Duodenal mucosa (tissue), 2 donors: ENCODE measurements around the gene FYB2.

ENCODE experiments used
- H3K27ac ChIP-seq: one replicate; pipeline ENCODE4 v1.7.0; 2013; ENCODE audit warnings: low read depth, low read length
- H3K27me3 ChIP-seq, 2 donors: one replicate each; pipeline ENCODE4 v1.7.0; 2013; ENCODE audit warnings: low read length in 2 of 2, control low read depth in 1 of 2; ENCODE audit not compliant: insufficient read depth in 2 of 2, control insufficient read depth in 1 of 2
- H3K36me3 ChIP-seq, 2 donors: one replicate each; pipeline ENCODE4 v1.7.0; 2013; ENCODE audit warnings: low read length in 2 of 2, control low read depth in 1 of 2; ENCODE audit not compliant: insufficient read depth in 2 of 2, control insufficient read depth in 1 of 2
- H3K4me1 ChIP-seq, 2 donors: one replicate each; pipeline ENCODE4 v1.7.0; 2013; ENCODE audit warnings: low read length in 2 of 2, control low read depth in 1 of 2; ENCODE audit not compliant: insufficient read depth in 2 of 2, control insufficient read depth in 1 of 2
- H3K4me3 ChIP-seq, 2 donors: one replicate each; pipeline ENCODE4 v1.7.0; 2013; ENCODE audit warnings: low read length in 2 of 2, low read depth in 1 of 2
- H3K9ac ChIP-seq, 2 donors: one replicate each; pipeline ENCODE4 v1.7.0; 2013; ENCODE audit warnings: low read length in 2 of 2, low read depth in 1 of 2
- H3K9me3 ChIP-seq, 2 donors: one replicate each; pipeline ENCODE4 v1.7.0; 2013; ENCODE audit warnings: low read length in 2 of 2, control low read depth in 1 of 2; ENCODE audit not compliant: control insufficient read depth in 1 of 2

Gene FYB2

GRCh38 chr1:56745231-56745630 lies 74.0 kb downstream of the FYB2 start:
- H3K36me3 ChIP-seq, result no peaks in the 10 kb centered on the region

GRCh38 chr1:56728964-56729363 lies 90.2 kb downstream of the FYB2 start:
- no peaks in the 10 kb centered on the region for H3K9me3 ChIP-seq
- H3K36me3 ChIP-seq, result no peaks in the 10 kb centered on the region
- no peaks in the 10 kb centered on the region for H3K4me1 ChIP-seq
- no peak overlapping the region for H3K27ac ChIP-seq
- no peak overlapping the region for H3K9ac ChIP-seq
- peaks cover 9 to 10% of the 10 kb centered on the region in 2 donors for H3K27me3 ChIP-seq
- no peak overlapping the region for H3K4me3 ChIP-seq

More at GRCh38 chr1:56745231-56745630, 74.0 kb downstream of the FYB2 start:
- Histone ChIP-seq H3K4me1 (no peaks in the 10 kb centered on the region), H3K27ac (no peak overlapping the region), H3K4me3 (no peak overlapping the region), H3K9ac (no peak overlapping the region), H3K27me3 (peaks cover 9 to 14% of the 10 kb centered on the region in 2 donors), H3K9me3 (no peaks in the 10 kb centered on the region)

DNA sequence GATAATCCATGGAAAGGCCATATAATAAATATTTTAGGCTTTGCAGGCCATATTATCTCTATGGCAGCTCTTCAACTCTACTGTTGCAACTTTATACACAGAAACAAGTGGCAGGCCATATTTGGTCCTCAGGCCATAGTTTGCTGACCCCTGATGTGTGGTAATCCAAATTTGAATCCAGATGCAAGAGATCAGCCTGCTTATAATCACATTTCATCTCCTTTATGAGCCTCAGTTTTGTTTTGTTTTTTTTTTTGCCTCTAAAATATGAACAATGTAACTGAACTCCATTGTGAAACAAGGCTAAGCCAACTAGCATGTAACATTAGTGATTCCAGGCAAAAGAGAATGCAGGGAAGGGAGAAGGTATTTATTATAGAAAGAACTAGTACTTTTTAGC lies 92.5 kb downstream of the FYB2 start:
- H3K9ac ChIP-seq, result no peak overlapping the region

DNA sequence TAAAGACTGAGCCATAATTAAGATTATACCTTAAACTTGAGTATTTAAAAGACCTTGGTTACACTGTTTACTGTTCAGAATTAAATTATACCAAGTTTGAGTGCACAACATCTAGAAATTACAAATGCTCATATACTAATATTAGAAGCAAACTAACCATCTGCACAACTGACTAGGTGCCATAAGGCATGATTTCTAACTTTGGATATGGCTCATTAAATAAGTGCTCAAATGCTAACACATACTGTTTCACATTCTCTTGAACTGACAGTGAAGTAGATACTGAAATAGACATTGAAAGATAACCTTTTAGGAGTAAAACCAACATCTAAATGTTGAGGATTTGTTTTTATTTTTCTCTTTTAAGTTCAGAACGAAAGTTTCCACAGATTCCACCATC lies 100.0 kb downstream of the FYB2 start:
- Histone ChIP-seq H3K9me3 (no peaks in the 10 kb centered on the region), H3K4me1 (no peaks in the 10 kb centered on the region), H3K9ac (no peak overlapping the region)

More for the DNA sequence above, 92.5 kb downstream of the FYB2 start:
- H3K36me3 ChIP-seq, result no peaks in the 10 kb centered on the region
- H3K4me1 ChIP-seq, result no peaks in the 10 kb centered on the region
- H3K4me3 ChIP-seq, result no peak overlapping the region
- peaks cover 7 to 9% of the 10 kb centered on the region in 2 donors for H3K27me3 ChIP-seq
- H3K27ac ChIP-seq, result no peak overlapping the region
- H3K9me3 ChIP-seq, result no peaks in the 10 kb centered on the region

GRCh38 chr1:56715156-56715555 lies 104.0 kb downstream of the FYB2 start:
- peaks cover 0 to under 1% of the 10 kb centered on the region in 2 donors for H3K27me3 ChIP-seq

More for the DNA sequence above, 100.0 kb downstream of the FYB2 start:
- H3K4me3 ChIP-seq, result no peak overlapping the region
- H3K36me3 ChIP-seq, result no peaks in the 10 kb centered on the region
- no peak overlapping the region for H3K27ac ChIP-seq
- H3K27me3 ChIP-seq, result no peaks in the 10 kb centered on the region

DNA sequence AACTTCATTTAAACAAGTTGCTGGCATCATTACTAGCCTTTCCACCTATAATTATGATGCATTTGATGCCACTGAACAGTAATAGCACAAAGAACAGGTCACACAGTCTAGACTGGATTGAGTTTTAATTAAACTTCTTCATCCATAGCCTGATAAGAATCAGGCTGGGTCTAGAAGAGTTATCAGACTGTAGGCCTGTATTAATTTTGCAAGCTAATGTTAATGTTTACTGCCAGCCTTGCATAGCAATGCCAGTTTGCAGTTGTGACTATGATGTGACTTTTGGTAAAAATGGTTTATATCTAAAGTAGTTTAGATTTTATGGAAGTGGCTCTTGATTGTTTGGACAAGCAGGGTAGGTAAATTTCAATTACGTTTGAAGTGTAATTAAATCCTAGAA lies 106.1 kb downstream of the FYB2 start:
- H3K36me3 ChIP-seq, result no peaks in the 10 kb centered on the region
- no peaks in the 10 kb centered on the region for H3K9me3 ChIP-seq
- H3K9ac ChIP-seq, result no peak overlapping the region
- no peak overlapping the region for H3K4me3 ChIP-seq
- H3K27me3 ChIP-seq, result peaks cover 0 to 4% of the 10 kb centered on the region in 2 donors
- H3K4me1 ChIP-seq, result no peaks in the 10 kb centered on the region
- no peak overlapping the region for H3K27ac ChIP-seq

More at GRCh38 chr1:56715156-56715555, 104.0 kb downstream of the FYB2 start:
- Histone ChIP-seq H3K9ac (no peak overlapping the region), H3K9me3 (no peaks in the 10 kb centered on the region), H3K4me1 (no peaks in the 10 kb centered on the region), H3K4me3 (no peak overlapping the region), H3K27ac (no peak overlapping the region), H3K36me3 (no peaks in the 10 kb centered on the region)

- Histone ChIP-seq H3K4me3 (no peak overlapping the region), H3K9me3 (no peaks in the 10 kb centered on the region), H3K9ac (no peak overlapping the region)
Observed at GRCh38 chr1:56712150-56712549, 107.1 kb downstream of the FYB2 start.

GRCh38 chr1:56710646-56711045 lies 108.6 kb downstream of the FYB2 start:
- Histone ChIP-seq H3K36me3 (no peaks in the 10 kb centered on the region), H3K4me3 (no peak overlapping the region), H3K27me3 (peaks cover 0 to 4% of the 10 kb centered on the region in 2 donors), H3K4me1 (no peaks in the 10 kb centered on the region), H3K27ac (no peak overlapping the region), H3K9ac (no peak overlapping the region), H3K9me3 (no peaks in the 10 kb centered on the region)

More at GRCh38 chr1:56712150-56712549, 107.1 kb downstream of the FYB2 start:
- H3K27ac ChIP-seq, result no peak overlapping the region
- no peaks in the 10 kb centered on the region for H3K36me3 ChIP-seq
- peaks cover 0 to 4% of the 10 kb centered on the region in 2 donors for H3K27me3 ChIP-seq
- H3K4me1 ChIP-seq, result no peaks in the 10 kb centered on the region

DNA sequence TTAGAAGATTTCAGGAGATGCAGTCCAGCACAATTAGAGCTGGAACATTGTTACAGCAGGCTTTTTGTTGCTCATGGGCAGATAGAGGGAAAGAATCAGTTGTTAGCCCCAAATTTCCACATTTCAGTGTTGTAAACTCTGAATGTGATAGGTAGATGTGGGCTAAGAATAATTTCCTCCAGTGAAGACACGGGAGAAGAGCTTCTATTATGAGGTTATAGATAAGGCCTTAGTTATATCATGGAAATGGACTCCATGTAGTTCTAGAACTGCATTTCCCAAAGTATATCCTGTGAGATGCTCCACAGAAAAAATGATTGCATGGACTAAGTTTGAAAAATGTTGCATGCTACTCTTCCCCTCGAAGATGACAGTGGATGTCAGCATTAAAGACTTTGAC lies 109.2 kb downstream of the FYB2 start:
- H3K9me3 ChIP-seq, result no peaks in the 10 kb centered on the region
- no peaks in the 10 kb centered on the region for H3K4me1 ChIP-seq
- peaks cover 0 to 4% of the 10 kb centered on the region in 2 donors for H3K27me3 ChIP-seq
- no peak overlapping the region for H3K27ac ChIP-seq
- no peaks in the 10 kb centered on the region for H3K36me3 ChIP-seq
- no peak overlapping the region for H3K9ac ChIP-seq
- H3K4me3 ChIP-seq, result no peak overlapping the region

DNA sequence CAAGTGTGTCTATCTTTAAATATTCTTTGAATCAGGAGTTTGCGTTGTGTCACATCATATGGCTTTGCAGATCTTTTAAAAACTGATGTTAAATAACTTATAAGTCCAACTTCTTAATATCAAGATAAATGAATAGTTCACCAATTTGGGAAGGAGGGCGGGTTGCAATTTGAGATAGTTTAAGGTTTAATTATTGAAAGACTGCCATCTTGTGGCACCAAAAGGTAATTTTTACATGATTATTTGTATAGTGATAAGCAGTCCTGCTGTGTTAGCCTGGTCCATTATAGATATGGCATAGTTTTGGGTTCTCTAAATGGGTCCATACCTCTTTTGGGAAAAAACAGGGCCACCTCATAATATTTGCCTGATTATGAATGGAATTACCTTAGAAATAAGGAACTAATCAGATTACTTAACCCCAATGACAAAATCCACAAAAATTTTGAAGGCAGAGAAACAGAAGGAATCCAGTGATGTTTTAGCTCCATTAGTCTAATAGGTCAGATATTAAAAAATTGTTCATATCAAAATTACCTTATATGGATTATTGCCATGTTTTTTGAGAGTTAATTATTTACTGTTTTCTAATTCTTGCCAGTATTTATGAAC lies 109.8 kb downstream of the FYB2 start:
- Histone ChIP-seq H3K27me3 (peaks cover 0 to 4% of the 10 kb centered on the region in 2 donors), H3K9ac (no peak overlapping the region), H3K9me3 (peaks cover 0 to under 1% of the 10 kb centered on the region in 2 donors), H3K4me1 (no peaks in the 10 kb centered on the region), H3K4me3 (no peak overlapping the region), H3K36me3 (no peaks in the 10 kb centered on the region), H3K27ac (no peak overlapping the region)
